ENCODE data around the gene COL8A2.

The COL8A2 gene

GRCh38 chr1:36067871-36068270 lies 57.2 kb downstream of the COL8A2 start:
- CTCF ChIA-PET, result interaction anchor here (1.1 kb wide), 1 partner anchor 17 kb away, joined by 3 read pairs; no protein-coding TSS in a partner anchor
- TF ChIP-seq CTCF (IDR thresholded peaks at IDR 0.05; ENCODE audit: insufficient read depth, low read length, missing control alignments), result no peak
- H3K4me3 ChIP-seq (ENCODE audit: low read depth, low read length), result no peak overlapping the region
- POLR2A ChIA-PET, result no interaction called here
- DNase-seq (ENCODE audit: low read depth, low spot score), result no peak

- no peak overlapping the region for H3K4me3 ChIP-seq (ENCODE audit: low read depth, low read length)
- no peak for DNase-seq (ENCODE audit: low read depth, low spot score)
- ChIA-PET POLR2A (no interaction called here), CTCF (interaction anchor here (1.7 kb wide), 1 partner anchor 12 kb away, joined by 4 read pairs; no protein-coding TSS in a partner anchor)
- TF ChIP-seq CTCF (IDR thresholded peaks at IDR 0.05; ENCODE audit: insufficient read depth, low read length, missing control alignments), result no peak
Measured at GRCh38 chr1:36062315-36062714, 62.7 kb downstream of the COL8A2 start.

GRCh38 chr1:36055706-36056105 lies 69.3 kb downstream of the COL8A2 start:
- CTCF ChIA-PET, result interaction anchor here (0.6 kb wide), 1 partner anchor 21 kb away, joined by 3 read pairs; no protein-coding TSS in a partner anchor
- TF ChIP-seq CTCF (IDR thresholded peaks at IDR 0.05; ENCODE audit: insufficient read depth, low read length, missing control alignments), result no peak
- POLR2A ChIA-PET, result no interaction called here
- DNase-seq (ENCODE audit: low read depth, low spot score), result no peak
- no peak overlapping the region for H3K4me3 ChIP-seq (ENCODE audit: low read depth, low read length)

DNA sequence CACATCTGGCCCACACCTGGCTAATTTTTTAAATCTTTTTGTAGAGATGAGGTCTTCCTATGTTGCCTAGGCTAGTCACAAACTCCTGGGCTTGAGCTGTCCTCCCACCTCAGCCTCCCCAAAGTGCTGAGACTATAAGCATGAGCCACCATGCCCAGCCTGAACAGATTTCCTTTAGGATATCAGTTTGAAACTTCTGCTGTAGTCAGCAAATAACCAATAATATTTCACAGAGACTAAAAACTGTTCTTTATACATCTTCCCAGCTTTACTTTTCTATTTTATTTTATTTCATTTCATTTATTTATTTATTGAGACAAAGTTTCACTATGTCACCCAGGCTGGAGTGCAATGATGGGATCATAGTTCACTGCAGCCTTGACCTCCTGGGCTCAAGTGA lies 71.0 kb downstream of the COL8A2 start:
- POLR2A ChIA-PET, result no interaction called here
- TF ChIP-seq CTCF (IDR thresholded peaks at IDR 0.05; ENCODE audit: insufficient read depth, low read length, missing control alignments), result no peak
- CTCF ChIA-PET, result no interaction called here
- DNase-seq (ENCODE audit: low read depth, low spot score), result no peak
- no peak overlapping the region for H3K4me3 ChIP-seq (ENCODE audit: low read depth, low read length)

GRCh38 chr1:36051821-36052220 lies 73.2 kb downstream of the COL8A2 start:
- ChIA-PET CTCF (no interaction called here), POLR2A (no interaction called here)
- no peak for DNase-seq (ENCODE audit: low read depth, low spot score)
- H3K4me3 ChIP-seq (ENCODE audit: low read depth, low read length), result no peak overlapping the region
- TF ChIP-seq CTCF (IDR thresholded peaks at IDR 0.05; ENCODE audit: insufficient read depth, low read length, missing control alignments), result no peak
